ENCODE results near the gene ECT2. TPM values are rescaled to one million over a fixed set of nuclear protein-coding genes. Genes with fewer than 3 reads are reported as not detected.
A peak's percentile ranks its signal among the peaks of the same experiment; 100 is the strongest.
"Not testable (repeated sequence)": the region's sequence is repeated elsewhere in the genome, so short reads cannot be mapped to it uniquely, and the experiment has no call there.

ECT2 gene
- total RNA-seq, 4 donors from 2014 or later = 4.1 to 23.3 (median 13.2) TPM

DNA sequence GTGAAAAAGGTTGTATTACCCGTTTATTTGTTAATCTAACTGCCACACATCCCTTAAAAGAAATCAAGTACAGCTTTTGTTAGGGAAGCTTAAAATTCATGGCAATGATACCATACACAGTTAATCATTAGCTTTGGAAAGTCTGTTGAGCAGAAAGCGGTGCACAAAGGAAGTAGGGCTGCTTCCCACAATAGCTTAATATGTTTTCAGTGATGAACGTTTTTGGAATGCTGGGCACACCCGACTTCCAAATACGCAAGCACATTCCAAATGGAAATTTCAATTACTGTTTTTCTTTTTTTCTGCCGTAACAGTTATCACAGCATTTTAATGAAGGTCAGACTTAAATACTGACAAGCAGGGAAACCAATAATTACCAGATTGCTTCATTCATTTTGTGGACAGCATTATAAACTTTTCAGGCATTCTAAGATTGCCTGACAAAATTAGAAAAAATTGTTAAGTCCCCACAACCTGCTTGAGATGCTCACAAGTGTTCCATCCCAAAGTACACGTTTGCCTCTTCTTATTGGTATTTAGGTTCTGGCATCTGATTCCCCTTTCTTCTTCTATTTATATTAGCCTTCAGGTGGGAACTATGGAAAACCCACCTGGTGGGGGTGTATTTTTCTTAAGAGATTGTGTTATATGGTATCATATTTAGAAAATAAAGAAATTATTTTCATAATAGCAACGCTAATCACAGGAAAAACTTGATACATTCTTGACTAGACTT, 1.1 kb upstream of the ECT2 start:
- Histone ChIP-seq H3K36me3 (no peaks in the 10 kb centered on the region), H3K9me3 (no peaks in the 10 kb centered on the region), H3K27ac (peak overlapping the region; percentile 65 to 87 (median 81)), H3K4me3 (peak overlapping the region in 2 of 4 donors; percentile 81 to 100), H3K4me1 (peaks cover 3 to 25% (median 10%) of the 10 kb centered on the region in 4 donors), H3K27me3 (no peaks in the 10 kb centered on the region)
- intact Hi-C loops (cut with DNase I; ENCODE audit: low total_unique reads) = loop anchor here (2.0 kb wide), 1 partner anchor 73 kb away; no protein-coding TSS in a partner anchor
- in situ Hi-C loops (cut with MboI; ENCODE audit: low pct_ligation_motif_present in 1 of 4, low pct_unique_long_range_greater_than_20kb in 1 of 4, low sequenced_read_pairs in 3 of 4) = no loop called here
- 23 to 26% methylated on average over 7 to 8 of the region's 8 CpGs for WGBS, 2 donors (ENCODE audit: low coverage in 1 of 2)
- no peak for DNase-seq
- TF ChIP-seq EP300 (IDR thresholded peaks at IDR 0.05; ENCODE audit: low read depth) = no peak
- TF ChIP-seq POLR2AphosphoS5 (IDR thresholded peaks at IDR 0.05) = peak in 1 of 3 donors; percentile 43

DNA sequence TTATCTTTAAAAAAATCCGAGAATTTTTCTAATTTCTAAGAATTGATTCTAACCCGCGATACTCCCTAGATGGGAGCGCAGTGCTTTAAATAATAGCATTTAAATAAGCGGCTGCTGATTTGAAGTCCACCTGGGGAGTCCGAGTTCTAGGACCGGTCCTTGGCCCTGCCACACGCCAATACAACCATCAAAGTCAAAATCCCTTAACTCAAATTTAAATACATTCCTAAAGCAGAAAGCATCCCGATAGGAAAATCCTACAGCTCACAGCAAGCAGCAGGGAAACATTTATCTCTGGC, 508 bp upstream of the ECT2 start:
- no peaks in the 10 kb centered on the region for H3K36me3 ChIP-seq
- peak overlapping the region; percentile 65 to 87 (median 81) for H3K27ac ChIP-seq
- DNase-seq = no peak
- intact Hi-C loops (cut with DNase I; ENCODE audit: low total_unique reads) = no loop called here
- WGBS, 2 donors (ENCODE audit: low coverage in 1 of 2) = 9 to 13% methylated on average over 5 to 9 of the region's 9 CpGs
- no peaks in the 10 kb centered on the region for H3K9me3 ChIP-seq
- H3K4me3 ChIP-seq = peak overlapping the region; percentile 1 to 100 (median 81)
- in situ Hi-C loops (cut with MboI; ENCODE audit: low pct_ligation_motif_present in 1 of 4, low pct_unique_long_range_greater_than_20kb in 1 of 4, low sequenced_read_pairs in 3 of 4) = no loop called here
- H3K4me1 ChIP-seq = peaks cover 3 to 25% (median 10%) of the 10 kb centered on the region in 4 donors
- no peaks in the 10 kb centered on the region for H3K27me3 ChIP-seq
- TF ChIP-seq EP300 (IDR thresholded peaks at IDR 0.05; ENCODE audit: low read depth) (no peak), POLR2AphosphoS5 (IDR thresholded peaks at IDR 0.05) (no peak), POLR2A (IDR thresholded peaks at IDR 0.05) (no peak)

DNA sequence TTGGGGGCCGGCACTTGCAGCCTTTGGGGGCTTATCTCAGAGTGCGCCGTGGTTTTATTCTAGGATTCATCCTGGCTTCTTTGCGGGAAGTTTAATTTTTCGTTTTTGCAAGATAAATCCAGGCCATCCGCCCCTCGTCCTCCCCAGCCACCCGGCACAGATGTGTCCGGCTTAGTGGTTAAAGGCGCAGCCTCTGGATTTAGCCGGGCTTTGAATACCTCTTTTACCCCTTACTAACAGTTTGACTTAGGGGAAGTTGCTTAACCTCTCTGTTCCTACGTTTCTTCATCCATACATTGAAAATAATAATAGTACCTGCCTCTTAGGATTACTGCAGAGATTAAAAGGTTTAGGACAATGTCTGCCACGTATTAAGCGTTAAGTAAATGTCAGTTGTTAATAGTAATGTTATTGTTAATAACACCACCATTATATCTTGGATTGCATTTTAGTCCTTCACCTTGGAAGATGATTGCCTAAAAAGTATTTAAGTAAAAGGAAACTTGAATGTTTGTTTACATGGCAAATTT, 714 bp downstream of the ECT2 start:
- H3K9me3 ChIP-seq = no peaks in the 10 kb centered on the region
- WGBS, 2 donors (ENCODE audit: low coverage in 1 of 2) = 1% methylated on average over 10 to 14 of the region's 14 CpGs
- H3K4me3 ChIP-seq = peak overlapping the region; percentile 74 to 100 (median 81)
- peak overlapping the region; percentile 73 to 87 (median 84) for H3K27ac ChIP-seq
- TF ChIP-seq POLR2A (IDR thresholded peaks at IDR 0.05) (no peak), POLR2AphosphoS5 (IDR thresholded peaks at IDR 0.05) (no peak), EP300 (IDR thresholded peaks at IDR 0.05; ENCODE audit: low read depth) (no peak)
- TF ChIP-seq, protein P1, sequence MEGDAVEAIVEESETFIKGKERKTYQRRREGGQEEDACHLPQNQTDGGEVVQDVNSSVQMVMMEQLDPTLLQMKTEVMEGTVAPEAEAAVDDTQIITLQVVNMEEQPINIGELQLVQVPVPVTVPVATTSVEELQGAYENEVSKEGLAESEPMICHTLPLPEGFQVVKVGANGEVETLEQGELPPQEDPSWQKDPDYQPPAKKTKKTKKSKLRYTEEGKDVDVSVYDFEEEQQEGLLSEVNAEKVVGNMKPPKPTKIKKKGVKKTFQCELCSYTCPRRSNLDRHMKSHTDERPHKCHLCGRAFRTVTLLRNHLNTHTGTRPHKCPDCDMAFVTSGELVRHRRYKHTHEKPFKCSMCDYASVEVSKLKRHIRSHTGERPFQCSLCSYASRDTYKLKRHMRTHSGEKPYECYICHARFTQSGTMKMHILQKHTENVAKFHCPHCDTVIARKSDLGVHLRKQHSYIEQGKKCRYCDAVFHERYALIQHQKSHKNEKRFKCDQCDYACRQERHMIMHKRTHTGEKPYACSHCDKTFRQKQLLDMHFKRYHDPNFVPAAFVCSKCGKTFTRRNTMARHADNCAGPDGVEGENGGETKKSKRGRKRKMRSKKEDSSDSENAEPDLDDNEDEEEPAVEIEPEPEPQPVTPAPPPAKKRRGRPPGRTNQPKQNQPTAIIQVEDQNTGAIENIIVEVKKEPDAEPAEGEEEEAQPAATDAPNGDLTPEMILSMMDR (IDR thresholded peaks at IDR 0.05) = no peak
- no peak for DNase-seq
- peaks cover 0 to 10% (median 0%) of the 10 kb centered on the region in 4 donors for H3K36me3 ChIP-seq
- in situ Hi-C loops (cut with MboI; ENCODE audit: low pct_ligation_motif_present in 1 of 4, low pct_unique_long_range_greater_than_20kb in 1 of 4, low sequenced_read_pairs in 3 of 4) = no loop called here
- H3K27me3 ChIP-seq = no peaks in the 10 kb centered on the region
- peaks cover 3 to 25% (median 10%) of the 10 kb centered on the region in 4 donors for H3K4me1 ChIP-seq
- intact Hi-C loops (cut with DNase I; ENCODE audit: low total_unique reads) = no loop called here

DNA sequence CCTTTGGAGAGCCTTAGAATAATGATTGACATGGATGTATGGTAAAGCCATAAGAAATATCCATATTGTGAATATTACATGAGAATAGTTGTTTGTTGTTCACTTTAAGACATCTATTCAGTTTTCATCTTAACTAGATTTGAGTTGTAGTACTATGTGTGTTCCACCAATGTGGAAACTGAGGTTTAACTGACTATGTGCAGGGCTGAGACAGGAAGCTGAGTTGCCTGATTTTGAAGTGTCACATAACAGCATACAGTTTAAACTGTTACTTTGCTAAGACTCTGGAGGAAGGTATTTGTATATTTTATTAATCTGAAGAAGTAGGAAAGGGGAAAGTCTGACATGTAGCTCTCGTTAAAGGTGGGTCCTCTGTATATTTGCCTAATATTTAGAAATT, 2.1 kb downstream of the ECT2 start:
- peaks cover 0 to 11% (median 0%) of the 10 kb centered on the region in 4 donors for H3K36me3 ChIP-seq
- no peak overlapping the region for H3K27ac ChIP-seq
- peaks cover 3 to 25% (median 10%) of the 10 kb centered on the region in 4 donors for H3K4me1 ChIP-seq
- no peak for TF ChIP-seq POLR2A (IDR thresholded peaks at IDR 0.05)
- TF ChIP-seq, protein P1 (IDR thresholded peaks at IDR 0.05) = no peak
- no peak for TF ChIP-seq EP300 (IDR thresholded peaks at IDR 0.05; ENCODE audit: low read depth)
- TF ChIP-seq POLR2AphosphoS5 (IDR thresholded peaks at IDR 0.05) = no peak
- no peaks in the 10 kb centered on the region for H3K27me3 ChIP-seq
- 94% methylated on average over 1 of the region's 1 CpG; no CpG with 5 or more reads in 1 of the 2 donors for WGBS, 2 donors (ENCODE audit: low coverage in 1 of 2)
- in situ Hi-C loops (cut with MboI; ENCODE audit: low pct_ligation_motif_present in 1 of 4, low pct_unique_long_range_greater_than_20kb in 1 of 4, low sequenced_read_pairs in 3 of 4) = no loop called here
- H3K4me3 ChIP-seq = no peak overlapping the region
- intact Hi-C loops (cut with DNase I; ENCODE audit: low total_unique reads) = no loop called here
- no peaks in the 10 kb centered on the region for H3K9me3 ChIP-seq
- no peak for DNase-seq

DNA sequence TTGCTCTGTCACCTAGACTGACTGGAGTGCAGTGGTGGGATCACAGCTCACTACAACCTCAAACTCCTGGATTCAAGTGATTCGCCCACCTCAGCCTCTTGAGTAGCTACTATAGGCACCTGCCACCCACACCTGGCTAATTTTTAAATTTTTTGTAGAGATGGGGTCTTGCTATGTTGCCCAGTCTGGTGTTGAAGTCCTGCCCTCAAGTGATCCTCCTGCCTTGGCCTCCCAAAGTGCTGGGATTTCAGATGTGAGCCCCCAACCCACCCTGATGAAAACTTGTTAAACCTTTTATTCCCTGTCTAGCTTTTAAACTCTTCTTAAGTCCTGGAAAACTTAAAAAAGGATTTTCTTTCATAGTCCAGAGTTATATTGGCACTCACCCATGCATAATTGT, 2.6 kb downstream of the ECT2 start:
- intact Hi-C loops (cut with DNase I; ENCODE audit: low total_unique reads) = no loop called here
- Histone ChIP-seq H3K4me1 (peaks cover 3 to 25% (median 10%) of the 10 kb centered on the region in 4 donors), H3K27me3 (no peaks in the 10 kb centered on the region), H3K36me3 (peaks cover 0 to 11% (median 0%) of the 10 kb centered on the region in 4 donors), H3K9me3 (no peaks in the 10 kb centered on the region), H3K4me3 (no peak overlapping the region), H3K27ac (no peak overlapping the region)
- TF ChIP-seq POLR2AphosphoS5 (IDR thresholded peaks at IDR 0.05) = no peak
- TF ChIP-seq, protein P1 (IDR thresholded peaks at IDR 0.05) = no peak
- no peak for TF ChIP-seq POLR2A (IDR thresholded peaks at IDR 0.05)
- no peak for TF ChIP-seq EP300 (IDR thresholded peaks at IDR 0.05; ENCODE audit: low read depth)
- 83% methylated on average over 1 of the region's 1 CpG; no CpG with 5 or more reads in 1 of the 2 donors for WGBS, 2 donors (ENCODE audit: low coverage in 1 of 2)
- in situ Hi-C loops (cut with MboI; ENCODE audit: low pct_ligation_motif_present in 1 of 4, low pct_unique_long_range_greater_than_20kb in 1 of 4, low sequenced_read_pairs in 3 of 4) = no loop called here
- no peak for DNase-seq

DNA sequence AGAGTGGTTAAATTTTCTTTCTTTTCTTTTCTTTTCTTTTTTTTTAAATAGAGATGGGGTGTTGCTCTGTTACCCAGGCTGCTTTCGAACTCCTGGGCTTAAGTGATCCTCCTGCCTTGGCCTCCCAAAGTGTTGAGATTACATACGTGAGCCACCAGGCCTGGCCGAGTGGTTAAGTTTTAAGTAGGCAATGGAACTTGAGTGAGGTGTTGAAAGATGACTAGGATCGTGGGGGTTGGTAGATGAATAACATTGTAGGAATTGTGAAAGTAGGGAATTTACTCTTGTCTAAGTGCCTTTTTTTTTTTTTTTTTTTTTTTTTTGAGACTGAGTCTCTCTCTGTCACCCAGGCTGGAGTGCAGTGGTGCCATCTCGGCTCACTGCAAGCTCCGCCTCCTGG, 9.9 kb downstream of the ECT2 start:
- WGBS, 2 donors (ENCODE audit: low coverage in 1 of 2) = 97 to 100% methylated on average over 4 to 6 of the region's 6 CpGs
- H3K9me3 ChIP-seq; intact Hi-C loops (cut with DNase I; ENCODE audit: low total_unique reads); H3K4me1 ChIP-seq; in situ Hi-C loops (cut with MboI; ENCODE audit: low pct_ligation_motif_present in 1 of 4, low pct_unique_long_range_greater_than_20kb in 1 of 4, low sequenced_read_pairs in 3 of 4); H3K27ac ChIP-seq; H3K27me3 ChIP-seq; DNase-seq; H3K4me3 ChIP-seq: not testable (repeated sequence)
- H3K36me3 ChIP-seq = peaks cover 0 to 31% (median 4%) of the 10 kb centered on the region in 4 donors

All from transverse colon (tissue), 4 donors.